GM21367 (cell line): ENCODE measurements around the gene HYCC2.
"Not testable (repeated sequence)": the region's sequence is repeated elsewhere in the genome, so short reads cannot be mapped to it uniquely, and the experiment has no call there.

Experiments
- ATAC-seq: cut with Tn5 transposase; IDR thresholded peaks from one replicate; pipeline ENCODE4 v1.9.1; 2021; ENCODE audit not compliant: unreplicated experiment

HYCC2 gene

DNA sequence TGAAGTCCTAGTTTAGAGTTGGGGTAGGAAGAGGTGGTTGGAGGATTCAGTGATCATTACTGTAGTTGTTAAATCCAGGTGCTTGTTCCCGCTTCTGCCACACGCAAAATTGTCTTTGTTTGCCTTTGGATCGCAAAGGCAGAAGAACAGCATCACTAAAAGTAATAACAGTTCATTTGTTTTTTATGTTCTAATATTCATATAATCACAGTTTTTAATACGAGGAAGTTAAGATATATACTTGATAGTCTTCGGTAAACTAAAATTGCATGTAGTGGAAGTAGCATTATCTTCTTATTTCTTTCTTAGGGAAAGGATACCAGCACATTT is 695 bp upstream of the HYCC2 start:
- no peak for ATAC-seq

GRCh38 chr2:201070948-201071478 is 458 bp downstream of the HYCC2 start:
- peak; percentile 24 for ATAC-seq

DNA sequence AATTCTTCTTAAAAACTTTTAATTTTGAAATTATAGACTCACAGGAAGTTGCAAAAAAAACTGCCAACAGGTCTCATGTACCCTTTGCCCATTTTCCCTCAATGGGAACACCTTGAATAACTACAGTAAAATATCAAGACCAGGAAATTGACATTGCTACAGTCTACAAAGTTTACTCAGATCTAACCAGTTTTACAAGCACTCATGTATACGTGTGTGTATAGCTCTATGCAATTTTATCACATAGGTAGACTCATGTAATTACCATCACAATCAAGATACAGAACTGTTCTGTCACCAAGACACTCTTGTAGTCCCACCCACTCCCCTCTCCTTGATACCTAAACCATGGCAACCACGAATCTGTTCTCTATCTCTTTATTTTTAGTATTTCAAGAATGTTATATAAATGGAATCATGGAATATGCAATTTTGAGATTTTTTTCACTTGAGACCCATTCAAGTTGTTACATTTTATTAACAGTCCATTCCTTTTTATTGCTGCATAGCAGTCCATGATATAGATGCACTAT is 6.6 kb downstream of the HYCC2 start:
- ATAC-seq, result no peak

- not testable (repeated sequence) for ATAC-seq
These were observed 8.0 kb downstream of the HYCC2 start for GRCh38 chr2:201063516-201063915.

GRCh38 chr2:201059961-201060755 is 11.3 kb downstream of the HYCC2 start:
- no peak for ATAC-seq

GRCh38 chr2:201058914-201059313 is 12.6 kb downstream of the HYCC2 start:
- no peak for ATAC-seq

DNA sequence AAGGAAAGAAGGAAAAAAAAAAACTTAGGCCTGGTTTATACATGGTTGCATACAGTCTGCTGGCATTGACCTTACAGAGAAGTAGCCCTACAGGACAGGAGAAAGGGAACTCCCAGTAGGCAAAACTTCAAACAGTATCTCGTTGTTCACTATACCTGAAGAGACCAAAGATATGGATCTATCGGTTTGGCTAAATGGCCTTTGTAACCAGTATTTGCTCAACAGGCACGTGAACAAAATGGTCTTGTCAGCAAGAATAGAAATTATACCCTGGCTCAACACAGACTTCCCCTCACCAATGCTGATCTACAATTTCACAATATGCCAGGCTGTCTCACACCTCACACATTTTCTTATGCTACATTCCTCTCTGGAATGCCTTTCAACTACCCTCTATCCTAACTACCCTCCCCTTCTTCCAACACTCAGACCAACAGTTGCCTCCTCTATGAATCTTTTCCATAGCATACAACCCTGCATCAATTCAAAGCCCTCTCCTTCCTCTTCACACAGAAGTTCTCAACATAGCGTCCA is 13.7 kb downstream of the HYCC2 start:
- no peak for ATAC-seq

- no peak for ATAC-seq
These were observed 14.4 kb downstream of the HYCC2 start for GRCh38 chr2:201057087-201057521.

DNA sequence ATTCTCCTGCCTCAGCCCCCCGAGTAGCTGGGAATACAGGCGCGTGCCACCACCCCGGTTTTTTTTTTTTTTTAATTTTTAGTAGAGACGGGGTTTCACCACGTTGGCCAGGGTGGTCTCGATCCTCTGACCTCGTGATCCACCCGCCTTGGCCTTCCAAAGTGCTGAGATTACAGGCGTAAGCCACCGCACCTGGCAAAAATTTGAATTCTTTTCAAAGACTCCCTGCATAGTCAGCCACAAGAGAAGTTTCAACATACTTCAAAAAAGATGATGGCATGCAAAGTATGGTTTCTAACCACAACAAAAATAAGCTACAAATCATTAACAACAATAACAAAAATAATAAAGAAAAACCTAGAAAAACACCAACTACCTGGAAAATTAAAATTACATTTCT is 22.0 kb downstream of the HYCC2 start:
- ATAC-seq, result no peak

- no peak for ATAC-seq
These were observed 24.6 kb downstream of the HYCC2 start for GRCh38 chr2:201046881-201047280.

DNA sequence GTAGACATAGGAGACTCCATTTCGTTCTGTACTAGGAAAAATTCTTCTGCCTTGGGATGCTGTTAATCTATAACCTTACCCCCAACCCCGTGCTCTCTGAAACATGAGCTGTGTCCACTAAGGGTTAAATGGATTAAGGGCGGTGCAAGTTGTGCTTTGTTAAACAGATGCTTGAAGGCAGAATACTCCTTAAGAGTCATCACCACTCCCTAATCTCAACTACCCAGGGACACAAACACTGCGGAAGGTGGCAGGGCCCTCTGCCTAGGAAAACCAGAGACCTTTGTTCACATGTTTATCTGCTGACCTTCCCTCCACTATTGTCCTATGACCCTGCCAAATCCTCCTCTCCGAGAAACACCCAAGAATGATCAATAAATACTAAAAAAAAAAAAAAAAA is 28.4 kb downstream of the HYCC2 start:
- not testable (repeated sequence) for ATAC-seq

DNA sequence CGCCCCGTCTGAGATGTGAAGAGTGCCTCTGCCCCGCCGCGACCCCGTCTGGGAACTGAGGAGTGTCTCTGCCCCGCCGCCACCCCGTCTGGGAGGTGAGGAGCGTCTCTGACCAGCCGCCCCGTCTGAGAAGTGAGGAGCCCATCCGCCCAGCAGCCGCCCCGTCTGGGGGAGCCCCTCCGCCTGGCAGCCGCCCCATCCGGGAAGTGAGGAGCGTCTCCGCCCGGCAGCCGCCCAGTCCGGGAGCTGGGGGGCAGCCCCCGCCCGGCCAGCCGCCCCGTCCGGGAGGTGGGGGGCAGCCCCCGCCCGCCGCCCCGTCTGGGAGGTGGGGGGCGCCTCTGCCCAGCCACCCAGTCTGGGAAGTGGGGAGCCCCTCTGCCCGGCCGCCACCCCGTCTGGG is 29.0 kb downstream of the HYCC2 start:
- not testable (repeated sequence) for ATAC-seq

DNA sequence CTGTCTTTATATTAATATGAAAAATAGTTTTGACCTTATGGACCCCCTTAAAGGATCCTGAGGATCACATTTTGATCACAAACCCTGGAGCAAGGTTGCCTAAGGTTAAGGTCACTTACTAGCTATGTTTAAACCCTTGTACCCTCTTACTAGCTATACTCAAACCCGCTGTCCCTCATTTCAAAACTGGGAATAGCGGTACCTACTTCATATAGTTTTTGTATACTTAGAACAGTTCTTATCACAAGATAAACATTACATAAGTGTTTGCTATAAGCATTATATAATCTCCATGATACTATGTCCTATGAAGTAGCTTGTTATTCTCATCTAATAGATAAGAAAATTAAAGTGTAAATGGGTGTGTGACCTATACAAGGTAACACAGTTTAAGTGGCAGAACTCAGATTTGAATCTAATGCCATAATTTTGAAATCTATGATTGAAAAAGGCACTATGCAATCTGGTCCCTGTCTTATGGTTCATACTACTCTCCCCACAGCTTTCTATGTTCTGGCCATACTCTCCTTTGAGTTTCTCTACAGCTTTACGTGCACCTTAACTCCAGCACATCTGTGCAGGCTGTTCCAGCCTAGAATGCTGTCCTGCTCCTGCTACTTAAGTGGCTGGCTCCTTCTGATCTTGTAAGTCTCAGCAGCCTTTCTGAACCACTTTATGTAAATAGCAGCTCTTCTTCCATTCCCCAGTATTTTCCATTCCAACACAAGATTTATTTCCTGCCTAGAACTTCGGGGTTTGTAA is 30.4 kb downstream of the HYCC2 start:
- ATAC-seq, result no peak

DNA sequence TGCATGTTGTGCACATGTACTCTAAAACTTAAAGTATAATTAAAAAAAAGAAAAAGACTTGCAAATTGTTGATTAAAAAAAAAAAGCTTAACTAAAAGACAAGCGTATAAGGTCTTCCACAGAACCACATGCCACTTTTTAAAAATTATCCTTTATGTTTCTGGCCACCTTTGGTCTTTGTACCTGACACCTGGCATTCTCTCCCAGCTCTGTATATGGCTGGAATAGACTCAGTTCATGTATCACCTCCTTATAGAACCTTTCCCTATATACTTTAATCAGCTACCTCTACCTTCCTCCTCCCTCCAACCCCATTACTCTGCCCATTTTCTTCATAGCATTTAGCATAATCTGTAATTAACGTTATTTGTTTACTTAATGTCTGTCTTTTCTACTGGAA is 32.6 kb downstream of the HYCC2 start:
- ATAC-seq, result no peak

DNA sequence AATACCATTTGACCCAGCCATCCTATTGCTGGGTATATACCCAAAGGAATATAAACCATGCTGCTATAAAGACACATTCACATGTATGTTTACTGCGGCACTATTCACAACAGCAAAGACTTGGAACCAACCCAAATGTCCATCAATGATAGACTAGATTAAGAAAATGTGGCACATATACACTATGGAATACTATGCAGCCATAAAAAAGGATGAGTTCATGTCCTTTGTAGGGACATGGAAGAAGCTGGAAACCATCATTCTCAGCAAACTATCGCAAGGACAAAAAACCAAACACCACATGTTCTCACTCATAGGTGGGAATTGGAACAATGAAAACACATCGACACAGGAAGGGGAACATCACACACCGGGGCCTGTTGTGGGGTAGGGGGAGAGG is 33.1 kb downstream of the HYCC2 start:
- ATAC-seq, result not testable (repeated sequence)

GRCh38 chr2:201034355-201034754 is 37.1 kb downstream of the HYCC2 start:
- ATAC-seq, result not testable (repeated sequence)

DNA sequence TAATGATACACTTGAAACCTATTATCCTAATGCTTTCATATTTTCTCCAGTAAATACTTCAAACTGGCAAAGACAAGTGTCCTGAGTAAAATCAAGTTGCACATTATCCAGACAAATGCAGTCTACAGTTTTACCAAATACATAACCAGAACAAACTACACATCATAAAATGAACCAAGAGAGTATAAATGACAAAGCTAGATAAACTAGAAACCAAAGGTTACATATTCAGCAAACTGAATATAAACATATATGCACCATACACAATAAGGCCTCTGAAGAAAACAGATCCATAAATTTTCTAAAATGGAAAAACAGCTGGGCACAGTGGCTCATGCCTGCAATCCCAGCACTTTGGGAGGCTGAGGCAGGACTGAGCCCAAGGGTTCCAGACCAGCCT is 47.0 kb downstream of the HYCC2 start:
- ATAC-seq, result no peak

- no peak for ATAC-seq
These were observed 49.6 kb downstream of the HYCC2 start for GRCh38 chr2:201021914-201022313.
